CD4-positive, alpha-beta memory T cell (primary cell): ENCODE measurements around the gene NFATC3. TPM values are rescaled to one million over a fixed set of nuclear protein-coding genes. Genes with fewer than 3 reads are reported as not detected.

Experiments
- CTCF ChIA-PET: fragments of 350-600 bp; sonication (Branson Sonifier 250); formaldehyde crosslinking; loops from one replicate; lab custom pipeline; 2021; ENCODE audit warnings: inconsistent platforms; ENCODE audit not compliant: partially characterized antibody; lab: Charles Lee
- POLR2A ChIA-PET: fragments of 350-600 bp; sonication (Branson Sonifier 250); formaldehyde crosslinking; loops from one replicate; lab custom pipeline; 2021; ENCODE audit not compliant: partially characterized antibody; lab: Charles Lee
- DNase-seq, 5 donors: peaks; one replicate each; pipeline versions ENCODE4 v3.0.0 to v3.0.0-alpha.2; 2020 to 2022; ENCODE audit warnings: mixed read lengths in 1 of 5
- H3K27ac ChIP-seq: one replicate; pipeline ENCODE4 v1.7.0; 2013; ENCODE audit warnings: low read depth, low read length
- H3K27me3 ChIP-seq: 2 replicates; pipeline ENCODE4 v1.7.0; 2013; ENCODE audit warnings: mild to moderate bottlenecking, low read length, moderate library complexity; ENCODE audit not compliant: insufficient read depth
- H3K36me3 ChIP-seq: 2 replicates; pipeline ENCODE4 v1.7.0; 2013; ENCODE audit warnings: mild to moderate bottlenecking, low read length, moderate library complexity; ENCODE audit not compliant: insufficient read depth
- H3K4me1 ChIP-seq: 2 replicates; pipeline ENCODE4 v1.7.0; 2013; ENCODE audit warnings: mild to moderate bottlenecking, low read length, moderate library complexity; ENCODE audit not compliant: insufficient read depth
- H3K4me3 ChIP-seq, 2 donors: one replicate each; pipeline ENCODE4 v1.7.0; 2013; ENCODE audit warnings: low read length in 2 of 2, mild to moderate bottlenecking in 1 of 2
- H3K9me3 ChIP-seq, 2 donors: one replicate each; pipeline ENCODE4 v1.7.0; 2013; ENCODE audit warnings: low read length in 2 of 2, control low read depth in 1 of 2; ENCODE audit not compliant: control insufficient read depth in 1 of 2
- H3K27ac Mint-ChIP-seq, 7 donors: one replicate each; pipeline ENCODE4 v1.8.0; 2020 to 2021; ENCODE audit warnings: mixed read lengths in 7 of 7, mild to moderate bottlenecking in 6 of 7, inconsistent platforms in 3 of 7, moderate library complexity in 3 of 7
- H3K27me3 Mint-ChIP-seq, 2 donors: one replicate each; pipeline ENCODE4 v1.8.0; 2020 to 2021; ENCODE audit warnings: mixed read lengths in 2 of 2
- H3K36me3 Mint-ChIP-seq, 2 donors: one replicate each; pipeline ENCODE4 v1.8.0; 2020 to 2021; ENCODE audit warnings: mixed read lengths in 2 of 2, inconsistent platforms in 1 of 2, mild to moderate bottlenecking in 1 of 2
- H3K4me1 Mint-ChIP-seq, 4 donors: one replicate each; pipeline ENCODE4 v1.8.0; 2020 to 2021; ENCODE audit warnings: mixed read lengths in 4 of 4, mild to moderate bottlenecking in 1 of 4
- H3K4me3 Mint-ChIP-seq, 8 donors: one replicate each; pipeline ENCODE4 v1.8.0; 2020 to 2021; ENCODE audit warnings: mixed read lengths in 8 of 8, mild to moderate bottlenecking in 7 of 8, moderate library complexity in 6 of 8, inconsistent platforms in 3 of 8
- H3K9me3 Mint-ChIP-seq, 8 donors: one replicate each; pipeline ENCODE4 v1.8.0; 2020 to 2021; ENCODE audit warnings: mixed read lengths in 8 of 8, mild to moderate bottlenecking in 5 of 8, inconsistent platforms in 3 of 8, moderate library complexity in 1 of 8
- intact Hi-C: fragments of 100-400 bp; cut with micrococcal nuclease; formaldehyde crosslinking; loops from one replicate; pipeline ENCODE4 v1.15.1; 2023
- polyA plus RNA-seq, 2 donors: library from polyadenylated mRNA; unstranded; fragments of 300-500 nt; fragmentation: Illumina TruSeq; gene quantifications; one replicate each; pipeline ENCODE4 v1.2.3, GENCODE V29; 2021
- total RNA-seq, 2 experiments: library from RNA; stranded (reverse); gene quantifications; one replicate each; pipeline ENCODE4 v1.2.3, GENCODE V29; 2021

NFATC3 gene
- total and polyA plus RNA-seq, 4 experiments from 2014 or later: 76.5 to 134 (median 111) TPM

DNA sequence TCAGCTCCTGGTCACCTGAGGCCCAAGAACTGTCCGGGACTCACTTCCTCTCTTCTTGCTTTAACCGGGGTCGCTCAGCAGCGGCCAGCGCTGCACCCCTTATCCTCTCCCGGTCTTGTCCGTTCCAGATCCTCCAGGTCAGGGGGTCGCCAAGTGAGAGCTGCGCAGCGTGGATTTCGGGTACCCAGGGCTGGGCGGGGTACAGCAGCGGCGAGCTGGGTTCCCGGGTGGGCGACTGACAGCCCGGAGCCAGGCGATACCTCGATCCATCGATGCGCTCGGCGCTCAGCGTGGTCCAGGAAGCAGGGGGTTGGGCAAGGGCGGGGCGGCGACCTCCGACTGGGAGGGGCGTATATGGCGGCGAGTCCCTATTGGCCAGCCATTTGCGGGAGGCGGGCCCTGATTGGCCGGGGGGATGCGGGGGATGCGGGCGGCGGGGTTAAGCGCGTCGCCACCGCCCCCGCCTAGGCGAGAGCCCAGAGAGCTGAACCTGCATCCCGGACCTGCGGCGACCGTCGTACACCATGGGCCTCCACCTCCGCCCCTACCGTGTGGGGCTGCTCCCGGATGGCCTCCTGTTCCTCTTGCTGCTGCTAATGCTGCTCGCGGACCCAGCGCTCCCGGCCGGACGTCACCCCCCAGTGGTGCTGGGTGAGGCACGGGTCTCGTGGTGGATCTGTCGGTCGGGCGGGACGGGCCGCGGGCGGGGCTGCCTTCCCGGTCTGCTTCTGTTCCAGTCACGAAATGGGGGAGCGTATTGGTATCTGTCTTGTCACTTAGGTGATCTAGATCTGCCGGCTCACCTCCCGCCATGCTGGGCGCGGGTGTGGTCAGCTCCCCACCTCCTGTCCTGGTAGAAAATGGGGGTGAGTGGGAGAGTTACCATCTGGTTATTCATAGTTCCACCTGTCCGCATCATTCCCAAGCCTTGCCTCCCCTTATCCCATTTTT, 160.0 kb downstream of the NFATC3 start, which contains the start of gene PLA2G15:
Gene PLA2G15 (plus strand): TSS at position 471 of the 951 bp plus-strand sequence. CDS start 54 bp downstream, at position 525.
- Mint-ChIP-seq H3K36me3 (peaks cover 6 to 12% of the 10 kb centered on the region in 2 donors), H3K27ac (peak within 1 kb of the TSS; percentile 77 to 95 (median 93)), H3K27me3 (no peaks in the 10 kb centered on the region), H3K9me3 (peaks cover 0 to 3% (median 0%) of the 10 kb centered on the region in 8 donors), H3K4me3 (peak within 1 kb of the TSS; percentile 93 to 99 (median 98)), H3K4me1 (peaks cover 15 to 31% (median 20%) of the 10 kb centered on the region in 4 donors)
- peak within 1 kb of the TSS; percentile 91 to 98 for H3K4me3 ChIP-seq
- DNase-seq: peak; percentile 93 to 96 (median 94)
- CTCF ChIA-PET: interaction anchor here (1.4 to 4.1 kb wide), 5 partner anchors 17 to 84 kb away, joined by 4 to 34 read pairs (median 5); partner anchors contain the start of genes PRMT7, SLC7A6 and SLC7A6OS
- POLR2A ChIA-PET: interaction anchor here (0.6 to 3.5 kb wide), 19 partner anchors 9 to 237 kb away, joined by 3 to 30 read pairs (median 5); partner anchors contain the start of genes ESRP2, NFATC3, PRMT7 and SLC7A6
- intact Hi-C loops: loop anchor here (1.0 kb wide), 3 partner anchors 8 to 65 kb away; partner anchors contain the start of genes SLC7A6 and SLC7A6OS
- no peaks in the 10 kb centered on the region for H3K9me3 ChIP-seq
- H3K4me1 ChIP-seq: peaks cover 27% of the 10 kb centered on the region
- peak within 1 kb of the TSS; percentile 58 for H3K27ac ChIP-seq
- H3K36me3 ChIP-seq: no peaks in the 10 kb centered on the region
- no peaks in the 10 kb centered on the region for H3K27me3 ChIP-seq

DNA sequence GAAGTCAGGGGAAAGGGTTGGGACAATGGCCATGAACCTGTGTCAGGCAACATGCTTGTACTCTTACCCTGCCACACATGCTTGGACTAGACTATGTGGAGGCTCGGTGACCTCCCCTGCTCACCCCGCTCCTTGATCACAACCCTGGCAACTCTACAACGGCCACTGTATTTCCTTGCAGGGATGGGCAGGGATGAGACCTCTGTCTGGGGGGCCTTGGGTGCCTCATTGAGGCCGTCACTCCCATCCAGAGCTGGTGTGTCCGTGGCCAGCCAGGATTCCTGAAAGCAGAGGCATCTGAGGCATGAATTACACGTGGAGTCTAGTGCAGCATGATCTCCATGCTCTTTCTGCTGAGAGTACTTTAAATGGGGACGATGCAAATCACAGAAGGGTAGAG, 161.0 kb downstream of the NFATC3 start:
- H3K4me1 ChIP-seq: peaks cover 26% of the 10 kb centered on the region
- peaks cover 15 to 31% (median 20%) of the 10 kb centered on the region in 4 donors for H3K4me1 Mint-ChIP-seq
- H3K4me3 ChIP-seq: peak overlapping the region in 1 of 2 donors; percentile 98
- peaks cover 4% of the 10 kb centered on the region for H3K36me3 ChIP-seq
- DNase-seq: no peak
- H3K27me3 Mint-ChIP-seq: no peaks in the 10 kb centered on the region
- intact Hi-C loops: no loop called here
- H3K9me3 ChIP-seq: no peaks in the 10 kb centered on the region
- H3K4me3 Mint-ChIP-seq: peak overlapping the region; percentile 93 to 99 (median 98)
- peaks cover 10 to 16% of the 10 kb centered on the region in 2 donors for H3K36me3 Mint-ChIP-seq
- H3K9me3 Mint-ChIP-seq: peaks cover 0 to 3% (median 0%) of the 10 kb centered on the region in 8 donors
- CTCF ChIA-PET: interaction anchor here (1.4 to 4.1 kb wide), 5 partner anchors 16 to 83 kb away, joined by 4 to 34 read pairs (median 5); partner anchors contain the start of genes PRMT7, SLC7A6 and SLC7A6OS
- no peak overlapping the region for H3K27ac ChIP-seq
- no peaks in the 10 kb centered on the region for H3K27me3 ChIP-seq
- POLR2A ChIA-PET: interaction anchor here (0.6 to 3.5 kb wide), 9 partner anchors 9 to 136 kb away, joined by 3 to 30 read pairs (median 11); partner anchors contain the start of genes ESRP2, PRMT7, SLC7A6 and SLC7A6OS
- peak overlapping the region in 4 of 7 donors; percentile 22 to 87 (median 78) for H3K27ac Mint-ChIP-seq

DNA sequence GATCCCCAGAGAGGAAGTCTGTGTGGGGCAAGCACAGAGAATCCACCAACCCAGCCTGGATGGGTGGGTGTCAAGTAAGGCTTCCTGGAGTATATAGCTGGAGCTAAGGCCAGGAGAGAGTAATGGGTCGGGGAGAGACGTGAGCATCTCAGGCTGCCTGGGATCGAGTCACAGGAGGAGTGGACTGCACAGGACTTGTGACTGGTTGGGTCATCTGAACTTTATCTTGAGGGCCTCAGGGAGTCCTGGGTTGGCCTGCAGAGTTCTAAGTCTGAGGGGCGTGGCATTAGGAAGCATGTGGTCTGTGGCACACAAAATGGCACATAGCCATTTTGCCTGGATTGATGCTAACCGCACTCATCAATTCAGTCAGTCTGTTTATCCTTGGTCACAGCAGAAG, 161.5 kb downstream of the NFATC3 start:
- Histone ChIP-seq H3K27me3 (no peaks in the 10 kb centered on the region), H3K9me3 (no peaks in the 10 kb centered on the region), H3K36me3 (peaks cover 4% of the 10 kb centered on the region), H3K4me3 (no peak overlapping the region), H3K27ac (no peak overlapping the region), H3K4me1 (peaks cover 26% of the 10 kb centered on the region)
- Mint-ChIP-seq H3K27ac (peak overlapping the region in 2 of 7 donors; percentile 22 to 59), H3K4me1 (peaks cover 15 to 31% (median 20%) of the 10 kb centered on the region in 4 donors), H3K36me3 (peaks cover 10 to 18% of the 10 kb centered on the region in 2 donors), H3K4me3 (peak overlapping the region in 7 of 8 donors; percentile 93 to 99 (median 98)), H3K9me3 (peaks cover 0 to 3% (median 0%) of the 10 kb centered on the region in 8 donors), H3K27me3 (no peaks in the 10 kb centered on the region)
- intact Hi-C loops: no loop called here
- ChIA-PET CTCF (interaction anchor here (0.5 to 4.1 kb wide), 5 partner anchors 16 to 754 kb away, joined by 3 to 34 read pairs (median 4); partner anchors contain the start of genes PRMT7, SLC7A6 and SLC7A6OS), POLR2A (interaction anchor here (0.6 to 3.5 kb wide), 4 partner anchors 11 to 65 kb away, joined by 4 to 30 read pairs (median 21); partner anchors contain the start of genes ESRP2, PRMT7, SLC7A6 and SLC7A6OS)
- no peak for DNase-seq

DNA sequence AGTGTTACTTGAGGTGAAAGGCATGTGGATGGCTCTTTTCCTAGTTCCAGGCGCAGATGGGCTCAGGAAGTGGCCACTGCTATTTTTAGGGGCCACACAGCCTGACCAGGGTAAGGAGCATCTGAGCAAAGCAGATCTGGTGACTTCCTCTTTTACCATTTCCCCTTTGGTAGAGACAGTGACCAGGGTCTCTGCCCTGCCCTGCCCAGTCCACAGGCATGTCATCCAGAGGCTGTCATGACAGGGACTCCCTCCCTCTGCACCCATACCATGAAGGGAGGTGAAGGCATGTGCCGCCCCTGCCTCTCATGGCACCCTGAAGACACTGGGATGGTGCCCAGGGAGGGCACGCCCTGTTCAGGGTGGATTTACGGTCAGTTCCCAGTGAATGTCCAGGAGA, 162.2 kb downstream of the NFATC3 start:
- no peaks in the 10 kb centered on the region for H3K27me3 ChIP-seq
- Mint-ChIP-seq H3K27me3 (no peaks in the 10 kb centered on the region), H3K9me3 (peaks cover 0 to 3% (median 0%) of the 10 kb centered on the region in 8 donors), H3K4me3 (peak overlapping the region in 1 of 8 donors; percentile 25), H3K36me3 (peaks cover 10 to 25% of the 10 kb centered on the region in 2 donors), H3K27ac (no peak overlapping the region), H3K4me1 (peaks cover 16 to 31% (median 20%) of the 10 kb centered on the region in 4 donors)
- no peak for DNase-seq
- CTCF ChIA-PET: interaction anchor here (0.9 to 4.1 kb wide), 2 partner anchors 14 to 15 kb away, joined by 4 to 34 read pairs; partner anchors contain the start of gene SLC7A6
- H3K9me3 ChIP-seq: no peaks in the 10 kb centered on the region
- H3K36me3 ChIP-seq: peaks cover 8% of the 10 kb centered on the region
- no peak overlapping the region for H3K27ac ChIP-seq
- H3K4me1 ChIP-seq: peaks cover 26% of the 10 kb centered on the region
- intact Hi-C loops: no loop called here
- POLR2A ChIA-PET: no interaction called here
- no peak overlapping the region for H3K4me3 ChIP-seq

DNA sequence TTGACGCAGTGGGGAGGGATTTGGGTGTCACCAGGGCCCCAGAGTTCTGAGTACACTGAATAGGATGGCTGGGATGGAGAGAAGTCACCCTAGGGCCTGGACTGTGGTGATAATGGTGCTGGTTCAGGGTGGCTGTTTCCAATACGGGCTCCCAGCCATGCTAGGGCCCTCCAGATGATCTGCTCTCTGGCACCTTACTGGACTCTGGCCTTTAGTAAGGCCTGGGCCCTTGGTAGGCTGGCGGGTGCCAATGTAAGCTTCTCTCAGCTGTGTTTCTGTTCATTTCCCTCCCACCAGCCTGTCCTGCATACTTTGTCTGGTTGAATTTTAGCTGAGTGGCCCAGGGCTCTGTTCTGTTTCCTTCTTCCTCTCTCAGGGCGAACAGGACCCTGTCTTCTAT, 162.8 kb downstream of the NFATC3 start:
- Histone ChIP-seq H3K27ac (no peak overlapping the region), H3K9me3 (no peaks in the 10 kb centered on the region), H3K4me3 (no peak overlapping the region), H3K27me3 (no peaks in the 10 kb centered on the region), H3K4me1 (peaks cover 26% of the 10 kb centered on the region), H3K36me3 (peaks cover 8% of the 10 kb centered on the region)
- no peak for DNase-seq
- ChIA-PET POLR2A (interaction anchor here (1.1 kb wide), 1 partner anchor 63 kb away, joined by 3 read pairs; the partner anchor contains the start of genes PRMT7 and SLC7A6OS), CTCF (interaction anchor here (0.9 to 2.0 kb wide), 4 partner anchors 9 to 81 kb away, joined by 3 to 4 read pairs (median 4); partner anchors contain the start of genes PRMT7 and SLC7A6OS)
- Mint-ChIP-seq H3K36me3 (peaks cover 10 to 26% of the 10 kb centered on the region in 2 donors), H3K27ac (no peak overlapping the region), H3K4me3 (peak overlapping the region in 1 of 8 donors; percentile 39), H3K27me3 (no peaks in the 10 kb centered on the region), H3K4me1 (peaks cover 16 to 31% (median 20%) of the 10 kb centered on the region in 4 donors), H3K9me3 (peaks cover 0 to 3% (median 0%) of the 10 kb centered on the region in 8 donors)
- intact Hi-C loops: no loop called here

DNA sequence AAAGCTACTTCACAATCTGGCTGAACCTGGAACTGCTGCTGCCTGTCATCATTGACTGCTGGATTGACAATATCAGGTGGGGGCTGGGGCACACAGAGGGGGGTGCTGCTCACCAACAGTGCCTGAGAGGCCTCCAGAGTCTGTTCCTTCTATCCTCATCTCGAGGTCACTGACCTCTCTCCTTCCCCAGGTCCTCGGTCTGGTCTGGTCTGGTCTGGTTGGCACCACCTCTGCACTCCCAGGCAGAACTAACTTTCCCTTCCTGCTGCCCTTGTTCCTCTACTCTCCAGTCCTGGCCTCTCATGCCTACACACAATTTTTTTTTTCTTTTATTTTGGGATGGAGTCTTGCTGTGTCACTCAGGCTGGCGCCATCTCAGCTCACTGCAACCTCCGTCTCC, 164.2 kb downstream of the NFATC3 start:
- Histone ChIP-seq H3K36me3 (peaks cover 8% of the 10 kb centered on the region), H3K4me1 (peaks cover 23% of the 10 kb centered on the region), H3K9me3 (no peaks in the 10 kb centered on the region), H3K27me3 (no peaks in the 10 kb centered on the region), H3K27ac (no peak overlapping the region), H3K4me3 (no peak overlapping the region)
- Mint-ChIP-seq H3K36me3 (peaks cover 10 to 29% of the 10 kb centered on the region in 2 donors), H3K9me3 (peaks cover 0 to 3% (median 0%) of the 10 kb centered on the region in 8 donors), H3K27me3 (no peaks in the 10 kb centered on the region), H3K4me3 (peak overlapping the region in 2 of 8 donors; percentile 31 to 39), H3K27ac (peak overlapping the region in 1 of 7 donors; percentile 86), H3K4me1 (peaks cover 16 to 28% (median 19%) of the 10 kb centered on the region in 4 donors)
- ChIA-PET CTCF (interaction anchor here (1.7 to 2.0 kb wide), 2 partner anchors 62 to 79 kb away, joined by 4 read pairs; partner anchors contain the start of genes PRMT7 and SLC7A6OS), POLR2A (no interaction called here)
- intact Hi-C loops: no loop called here
- peak in 1 of 5 donors; percentile 12 for DNase-seq
